HFF-Myc (cell line): ENCODE measurements around the gene DLX5.

Experiments used
- DNase-seq: peaks from one replicate; pipeline ENCODE4 v3.0.0-alpha.2; 2011; ENCODE audit warnings: low read depth; ENCODE audit errors: extremely low read depth
- H3K4me3 ChIP-seq: replicated peaks from 2 replicates; pipeline ENCODE4 v1.5.1; 2011; ENCODE audit warnings: low read depth, mild to moderate bottlenecking, control low read depth, low read length
- CTCF ChIP-seq: IDR thresholded peaks from 2 replicates; pipeline ENCODE4 v1.5.1; 2012; ENCODE audit warnings: mild to moderate bottlenecking, low read depth, low read length, control low read depth; ENCODE audit errors: missing control alignments

DLX5 gene

DNA sequence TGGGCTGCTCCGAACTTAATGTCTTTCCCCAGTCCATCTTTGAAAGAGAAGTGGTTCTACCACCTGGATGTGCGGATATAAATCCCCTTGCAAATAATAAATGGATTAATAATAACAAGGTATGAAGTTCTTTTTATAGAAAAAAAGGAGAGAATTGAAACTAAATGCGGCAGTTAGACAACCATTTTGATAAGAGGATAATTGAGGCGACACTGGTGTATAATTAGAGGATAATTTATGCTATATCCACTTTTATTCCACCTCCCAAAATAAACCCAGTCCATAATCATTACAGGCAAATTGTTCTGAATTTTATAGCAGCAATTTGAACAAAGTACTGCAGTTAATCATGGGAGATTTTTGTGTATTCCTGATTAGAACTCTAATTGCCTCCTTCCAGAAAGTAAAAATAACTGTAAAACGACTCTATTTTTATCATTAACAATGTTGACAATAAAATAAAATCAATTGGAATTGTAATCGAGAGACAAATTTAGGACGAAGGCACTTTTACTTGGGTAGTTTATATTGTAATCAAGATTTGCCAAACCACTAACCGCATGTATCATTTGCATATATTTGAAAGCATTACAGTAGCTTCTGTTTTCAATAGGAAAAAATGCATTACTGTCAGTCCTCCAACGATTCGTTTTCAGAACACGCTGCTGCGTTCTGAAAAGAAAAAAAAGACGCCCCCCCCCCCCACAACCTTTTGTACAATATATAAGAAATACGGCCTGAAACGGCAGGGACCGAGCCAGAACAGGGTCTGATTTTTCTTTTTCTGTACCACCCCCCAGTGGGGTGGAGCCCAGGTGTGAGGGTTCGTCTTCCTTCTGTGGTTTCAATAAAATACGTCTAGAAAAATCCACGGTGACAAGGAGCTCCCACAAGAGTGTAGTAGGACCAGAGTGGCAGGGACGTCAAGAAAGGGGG, 20.1 kb downstream of the DLX5 start:
- DNase-seq = no peak
- no peak overlapping the region for H3K4me3 ChIP-seq
- TF ChIP-seq CTCF = no peak

DNA sequence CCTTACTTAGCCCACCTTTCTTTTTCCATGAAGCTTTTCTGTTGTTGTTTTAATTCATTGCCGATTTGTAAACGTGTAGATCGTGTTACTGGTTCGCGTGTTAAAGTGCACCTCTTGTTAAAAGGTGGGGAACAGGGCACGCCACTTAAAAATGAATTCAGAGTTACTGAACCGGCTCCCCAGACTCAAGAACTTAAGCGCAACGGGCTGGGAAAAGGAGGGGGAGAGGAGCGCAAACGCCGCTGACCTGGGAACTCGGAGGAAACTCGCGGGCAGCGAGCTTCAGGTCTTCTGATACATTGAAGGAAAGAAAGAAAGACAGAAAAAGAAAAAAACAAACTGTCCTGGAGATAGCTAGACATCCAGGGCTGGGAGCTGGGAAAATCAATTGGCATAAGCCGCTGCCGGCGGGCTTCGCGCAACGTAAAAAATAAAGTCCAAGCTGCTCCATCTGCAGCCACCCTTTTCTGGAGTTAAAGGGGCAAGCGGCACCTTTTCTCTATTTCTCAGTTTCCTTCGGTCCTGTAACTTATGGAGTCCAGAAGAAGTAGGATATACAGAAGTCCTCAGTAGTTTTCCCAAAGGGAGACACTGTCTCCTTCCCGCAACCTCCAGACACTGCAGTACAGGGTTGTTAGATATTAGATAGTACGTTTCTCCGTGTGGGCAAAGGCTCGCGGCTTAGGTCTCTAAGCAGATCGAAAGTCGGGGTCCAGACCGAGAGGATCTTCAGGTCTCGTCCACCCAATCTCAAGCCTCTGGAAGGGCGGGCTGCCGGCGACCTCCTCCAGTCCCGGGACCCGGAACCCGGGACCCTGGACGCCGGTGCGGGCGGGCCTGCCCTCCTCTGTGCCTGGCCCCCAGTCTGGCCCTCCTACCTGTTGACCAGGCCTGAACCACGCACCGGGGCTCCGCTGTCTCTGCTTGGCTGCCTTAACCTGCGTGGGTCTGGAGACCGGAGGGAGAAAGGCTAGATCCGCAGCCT, 21.1 kb downstream of the DLX5 start:
- no peak for TF ChIP-seq CTCF
- no peak for DNase-seq
- H3K4me3 ChIP-seq = no peak overlapping the region

DNA sequence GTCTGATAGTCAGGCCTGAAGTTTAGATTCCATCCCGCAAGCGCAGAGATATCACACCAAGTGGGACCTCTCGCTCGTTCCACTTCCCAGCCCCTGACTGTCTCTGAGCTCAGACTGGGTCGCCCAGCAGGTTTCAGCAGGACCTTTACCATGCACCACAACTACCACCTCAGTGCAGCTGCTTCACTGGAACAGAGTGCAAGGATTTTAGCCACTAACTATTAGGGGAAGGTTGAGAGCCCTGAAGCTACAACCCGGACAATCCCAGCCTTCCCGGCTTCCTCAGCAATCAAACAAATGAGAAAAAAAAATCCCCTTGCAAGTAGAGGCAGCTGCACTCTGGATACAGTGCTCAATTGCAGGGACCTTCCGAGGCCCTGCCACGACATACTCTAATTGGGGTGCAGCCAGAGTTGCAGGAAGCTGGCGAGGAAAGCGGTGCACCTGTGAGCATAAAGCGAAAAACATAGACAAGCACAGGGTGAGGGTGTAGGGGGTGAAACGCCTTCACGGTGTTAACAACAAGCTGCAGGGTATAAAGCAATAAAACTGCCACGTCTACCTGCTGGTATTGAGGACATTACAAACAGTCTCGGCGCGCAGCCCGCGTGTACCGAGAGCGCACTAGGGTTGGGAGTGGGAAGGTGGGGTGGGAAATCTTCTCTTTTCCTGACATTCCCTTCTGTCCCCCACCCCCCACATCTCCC, 21.9 kb downstream of the DLX5 start:
- DNase-seq = no peak
- H3K4me3 ChIP-seq = no peak overlapping the region
- no peak for TF ChIP-seq CTCF

DNA sequence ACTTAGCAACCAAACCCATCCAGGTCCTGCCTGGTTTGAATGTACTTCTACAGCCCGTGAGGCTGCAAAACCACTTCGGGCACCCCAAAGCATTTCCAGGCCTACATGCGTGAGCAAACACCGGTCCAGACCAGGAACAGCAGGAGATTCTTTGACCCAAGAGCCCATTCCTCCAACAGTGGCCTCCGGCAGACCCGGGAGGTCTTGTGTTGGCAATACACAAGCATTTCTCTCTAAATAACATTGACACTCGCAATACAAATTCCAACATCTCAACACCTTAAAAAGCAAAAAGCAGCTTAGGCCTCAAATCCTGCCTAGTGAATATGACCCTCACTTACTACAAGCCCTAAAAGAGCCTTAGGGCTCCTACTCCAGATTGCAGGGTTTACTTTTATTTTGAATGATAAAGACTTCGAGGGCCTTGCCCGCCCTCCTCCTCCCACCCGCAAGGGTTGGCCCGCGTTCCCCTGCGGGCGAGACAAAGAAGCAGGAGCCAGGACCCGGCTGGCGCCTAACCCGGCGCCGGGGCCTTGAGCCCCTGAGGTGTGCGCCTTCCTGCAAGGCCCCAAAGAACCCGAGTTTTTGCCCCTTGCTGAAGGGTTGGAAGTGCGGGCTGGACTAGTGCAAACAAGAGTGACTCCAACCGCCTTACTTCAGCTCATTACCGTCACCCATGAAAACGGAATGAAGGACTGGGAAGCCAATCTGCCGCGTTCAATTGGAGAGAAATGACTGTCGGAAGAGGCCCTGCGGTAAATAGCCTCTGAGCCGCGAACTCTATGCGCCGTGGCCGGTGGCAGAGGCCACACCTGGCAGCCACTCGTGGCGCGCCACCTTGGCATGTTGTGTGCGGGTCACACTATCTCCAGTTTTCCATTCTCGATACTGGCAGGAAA, 22.7 kb downstream of the DLX5 start:
- DNase-seq = no peak
- H3K4me3 ChIP-seq = no peak overlapping the region
- no peak for TF ChIP-seq CTCF

DNA sequence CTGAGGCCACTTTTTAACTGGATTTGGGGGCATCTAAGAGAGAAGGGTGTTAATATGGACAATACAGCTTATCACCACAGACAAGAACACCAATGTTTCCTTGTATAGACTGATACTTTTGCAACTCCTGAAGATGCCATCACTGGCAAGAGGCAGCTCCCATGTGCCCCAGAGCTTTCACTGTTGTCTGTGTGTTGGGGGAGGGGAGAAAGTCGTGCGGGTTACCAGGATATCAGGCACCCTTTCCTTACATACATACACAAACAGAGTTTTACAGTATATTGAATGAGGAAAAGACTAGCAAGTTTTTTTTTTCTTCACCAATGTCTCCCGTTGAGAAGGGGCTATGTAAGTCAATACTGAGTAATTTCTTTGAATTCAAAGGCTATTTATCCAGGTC, 23.4 kb downstream of the DLX5 start:
- no peak for TF ChIP-seq CTCF
- H3K4me3 ChIP-seq = no peak overlapping the region
- DNase-seq = no peak

- H3K4me3 ChIP-seq = no peak overlapping the region
- no peak for DNase-seq
- TF ChIP-seq CTCF = no peak
Observed at GRCh38 chr7:96998744-96999143, 25.9 kb downstream of the DLX5 start.
